Heart right ventricle (tissue), 16 donors: Measurements from ENCODE around the gene GLIPR1L2. TPM values are rescaled to one million over a fixed set of nuclear protein-coding genes. Genes with fewer than 3 reads are reported as not detected.

Source experiments
- ATAC-seq, 8 donors: fragments of 200-7000 bp; cut with Tn5 transposase; one replicate each; pipeline ENCODE4 v1.9.1; 2020; ENCODE audit warnings: mild to moderate bottlenecking in 8 of 8, moderate library complexity in 8 of 8, moderate number of reproducible peaks in 1 of 8
- DNase-seq, 2 donors: peaks; one replicate each; pipeline ENCODE4 v3.0.0-alpha.2; 2020
- H3K27ac ChIP-seq, 10 donors: fragments of 200-600 bp; sonication (generic) in 2 of 10; one replicate each; pipeline versions ENCODE4 v1.5.0 to v1.8.0; 2020 to 2022; ENCODE audit warnings: mild to moderate bottlenecking in 3 of 10
- H3K27me3 ChIP-seq, 7 donors: fragments of 200-600 bp; one replicate each; pipeline ENCODE4 v1.8.0; 2021 to 2022; ENCODE audit warnings: mild to moderate bottlenecking in 2 of 7
- H3K36me3 ChIP-seq, 9 donors: fragments of 200-600 bp; sonication (generic) in 1 of 9; one replicate each; pipeline versions ENCODE4 v1.5.0 to v1.8.0; 2020 to 2022; ENCODE audit warnings: mild to moderate bottlenecking in 2 of 9
- H3K4me1 ChIP-seq, 9 donors: fragments of 200-600 bp; sonication (generic) in 1 of 9; one replicate each; pipeline versions ENCODE4 v1.5.0 to v1.8.0; 2020 to 2022; ENCODE audit warnings: mild to moderate bottlenecking in 4 of 9
- H3K4me3 ChIP-seq, 10 donors: fragments of 200-600 bp; sonication (generic) in 2 of 10; one replicate each; pipeline versions ENCODE4 v1.5.0 to v1.8.0; 2020 to 2022; ENCODE audit warnings: mild to moderate bottlenecking in 7 of 10, moderate library complexity in 2 of 10
- H3K9me3 ChIP-seq, 11 donors: fragments of 200-600 bp in 10 of 11; sonication (generic) in 2 of 11; one replicate each; pipeline versions ENCODE4 v1.5.0 to v1.8.0; 2013 to 2022; ENCODE audit warnings: mild to moderate bottlenecking in 2 of 11, control low read depth in 1 of 11, moderate library complexity in 1 of 11
- WGBS, 2 donors: extraction: QIAGEN DNeasy Blood & Tissue Kit; methylation state at CpG; one replicate each; pipeline ENCODE4 v1.1.7; 2013; ENCODE audit warnings: inconsistent platforms in 1 of 2; 5-methylcytosine and 5-hydroxymethylcytosine counted together
- intact Hi-C, 10 donors: fragments of 100-400 bp; cut with DNase I; formaldehyde crosslinking; loops; one replicate each; pipeline versions ENCODE4 v1.11.1 to v1.14.2; 2022
- polyA plus RNA-seq, 2 donors: library from polyadenylated mRNA; stranded (reverse); fragments of 200-250 nt; gene quantifications; one replicate each; pipeline ENCODE4 v1.2.3, GENCODE V29; 2013
- total RNA-seq, 10 donors: library from RNA; stranded (reverse); fragmentation: NEBNext Ultra II Directional in 3 of 10; extraction: Animal tissue kit (Norgen Biotek cat#: 25700) in 3 of 10; gene quantifications; one replicate each; pipeline versions ENCODE4 v1.2.1 to v1.2.4, GENCODE V29; 2021 to 2023
- TF ChIP-seq, protein P1 (sequence below), 9 donors: fragments of 200-600 bp; sonication (generic) in 2 of 9; IDR thresholded peaks; one replicate each; pipeline versions ENCODE4 v1.5.0 to v1.8.0; 2021 to 2022; ENCODE audit warnings: antibody characterized with exemption in 9 of 9, mild to moderate bottlenecking in 5 of 9, moderate library complexity in 1 of 9
- donor health status: Arrhythmogenic right ventricular cardiomyopathy.
- donor health status: ischemic (EF 13 %, LVEDD 7.1; RV severe dilation, severe dysfunction).
- donor health status: healthy with polysubstance abuse.
- donor health status: DM: no; HTN: yes; CAD: no.
- donor health status: DM: no; HTN: no; CAD: no.
- donor health status: ischemic (EF 25% LVEDD 6.9; RV normal size, moderate dysfunction).
- donor health status: ischemic (EF 25% LVEDD 5.7; RV mildly dilated, moderate dysfunction).
- donor health status: healthy.
- donor health status: DM: yes; HTN: yes; CAD: no.
- donor health status: Ischemic cardiomyopathy.
- donor health status: ischemic (EF 35%, LVEDD 5.7; RV mildly dilated, moderate dysfunction).
- donor health status: nonischemic (EF 11% LVEDD 7.7; RV severe dilation, severe dysfunction).
- donor health status: DM: yes; HTN: yes; CAD: no.
- donor health status: PGD.
- donor health status: ischemic (EF 29% LVEDD 5.4; RV normal size, mild dysfunction).
- donor health status: nonischemic (EF 23%, LVEDD 6.1; RV moderate dilation, normal function).

The GLIPR1L2 gene
- total and polyA plus RNA-seq, 12 donors: 0.66 to 2.9 (median 1.3) TPM

DNA sequence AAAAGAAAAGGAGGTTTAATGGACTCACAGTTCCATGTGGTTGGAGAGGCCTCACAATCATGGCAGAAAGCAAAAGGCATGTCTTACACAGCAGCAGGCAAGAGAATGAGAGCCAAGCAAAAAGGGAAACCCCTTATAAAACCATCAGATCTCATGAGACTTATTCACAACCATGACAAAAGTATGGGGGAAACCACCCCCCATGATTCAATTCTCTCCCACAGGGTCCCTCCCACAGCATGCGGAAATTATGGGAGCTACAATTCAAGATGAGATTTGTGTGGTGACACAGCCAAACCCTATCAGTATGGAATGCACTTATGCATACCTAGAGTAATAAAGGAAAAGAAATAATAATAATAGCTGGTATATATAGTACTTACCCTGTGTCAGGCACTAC, 85.2 kb downstream of the GLIPR1L2 start:
- DNase-seq (no peak), ATAC-seq (no peak)
- 90 to 97% methylated on average over 1 of the region's 1 CpG for WGBS, 2 donors
- TF ChIP-seq, protein P1, sequence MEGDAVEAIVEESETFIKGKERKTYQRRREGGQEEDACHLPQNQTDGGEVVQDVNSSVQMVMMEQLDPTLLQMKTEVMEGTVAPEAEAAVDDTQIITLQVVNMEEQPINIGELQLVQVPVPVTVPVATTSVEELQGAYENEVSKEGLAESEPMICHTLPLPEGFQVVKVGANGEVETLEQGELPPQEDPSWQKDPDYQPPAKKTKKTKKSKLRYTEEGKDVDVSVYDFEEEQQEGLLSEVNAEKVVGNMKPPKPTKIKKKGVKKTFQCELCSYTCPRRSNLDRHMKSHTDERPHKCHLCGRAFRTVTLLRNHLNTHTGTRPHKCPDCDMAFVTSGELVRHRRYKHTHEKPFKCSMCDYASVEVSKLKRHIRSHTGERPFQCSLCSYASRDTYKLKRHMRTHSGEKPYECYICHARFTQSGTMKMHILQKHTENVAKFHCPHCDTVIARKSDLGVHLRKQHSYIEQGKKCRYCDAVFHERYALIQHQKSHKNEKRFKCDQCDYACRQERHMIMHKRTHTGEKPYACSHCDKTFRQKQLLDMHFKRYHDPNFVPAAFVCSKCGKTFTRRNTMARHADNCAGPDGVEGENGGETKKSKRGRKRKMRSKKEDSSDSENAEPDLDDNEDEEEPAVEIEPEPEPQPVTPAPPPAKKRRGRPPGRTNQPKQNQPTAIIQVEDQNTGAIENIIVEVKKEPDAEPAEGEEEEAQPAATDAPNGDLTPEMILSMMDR (IDR thresholded peaks at IDR 0.05): no peak
- intact Hi-C loops: no loop called here
- no peak overlapping the region for H3K27ac ChIP-seq
- H3K9me3 ChIP-seq: no peaks in the 10 kb centered on the region
- no peaks in the 10 kb centered on the region for H3K36me3 ChIP-seq
- peaks cover 0 to 54% (median 0%) of the 10 kb centered on the region in 9 donors for H3K4me1 ChIP-seq
- H3K4me3 ChIP-seq: no peak overlapping the region
- H3K27me3 ChIP-seq: no peaks in the 10 kb centered on the region

DNA sequence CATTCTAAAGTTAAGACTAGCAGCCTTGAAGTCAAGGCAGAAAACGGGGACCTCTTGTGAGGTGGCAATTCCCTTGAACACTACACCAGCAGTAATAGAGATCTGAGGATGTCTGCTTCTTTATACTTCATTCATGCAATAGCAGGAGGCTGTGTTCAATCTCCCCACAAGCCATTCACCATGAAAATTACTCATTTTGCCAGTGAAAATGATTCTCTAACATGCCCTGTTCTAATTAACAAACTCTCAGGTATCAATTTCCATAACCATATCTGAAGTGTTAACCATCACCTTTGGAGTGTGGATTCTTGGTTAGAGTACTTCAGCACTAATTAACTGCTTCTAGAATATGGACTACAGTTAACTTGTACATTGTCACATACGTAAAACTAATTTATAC, 86.2 kb downstream of the GLIPR1L2 start:
- H3K36me3 ChIP-seq: no peaks in the 10 kb centered on the region
- DNase-seq: no peak
- TF ChIP-seq, protein P1 (IDR thresholded peaks at IDR 0.05): no peak
- no peaks in the 10 kb centered on the region for H3K27me3 ChIP-seq
- H3K9me3 ChIP-seq: no peaks in the 10 kb centered on the region
- no peak for ATAC-seq
- no peak overlapping the region for H3K27ac ChIP-seq
- H3K4me3 ChIP-seq: no peak overlapping the region
- peaks cover 0 to 50% (median 0%) of the 10 kb centered on the region in 9 donors for H3K4me1 ChIP-seq
- 76 to 85% methylated on average over 2 of the region's 2 CpGs for WGBS, 2 donors
- intact Hi-C loops: no loop called here

DNA sequence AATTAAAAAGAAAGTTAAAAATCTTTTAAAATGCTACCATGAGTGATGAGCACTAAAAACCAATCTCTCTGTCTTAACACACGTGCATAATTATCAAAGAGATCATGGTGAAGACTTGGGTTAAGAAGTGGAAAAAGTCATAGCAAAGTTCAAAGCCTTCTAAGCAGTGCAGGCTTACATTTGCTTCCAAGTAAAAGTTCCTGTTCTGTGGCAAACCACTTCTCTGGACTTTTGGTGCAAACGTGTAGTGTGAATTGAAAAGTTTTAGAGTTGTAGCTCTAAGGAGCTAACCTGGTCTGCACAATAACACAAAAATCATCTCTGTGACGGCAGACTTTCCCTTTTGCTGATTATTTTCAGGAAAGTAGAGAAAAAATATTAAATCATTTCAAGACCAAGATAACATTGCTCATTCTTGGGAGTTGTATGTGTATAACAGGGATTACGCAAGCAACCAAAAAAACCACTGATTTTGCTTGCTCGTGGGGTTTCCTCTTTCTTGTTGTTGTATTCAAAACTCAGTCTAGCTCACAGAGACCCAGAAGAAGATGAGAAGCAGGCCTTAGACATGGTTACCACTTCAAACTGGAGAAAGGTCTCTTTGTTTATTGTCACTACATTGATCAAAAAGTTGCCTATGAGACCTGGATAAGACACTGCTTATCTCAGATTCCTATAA, 87.4 kb downstream of the GLIPR1L2 start:
- ATAC-seq: peak in 2 of 8 donors; percentile 35 to 36
- WGBS, 2 donors: 65 to 70% methylated on average over 5 of the region's 5 CpGs
- Histone ChIP-seq H3K4me1 (peaks cover 0 to 52% (median 0%) of the 10 kb centered on the region in 9 donors), H3K9me3 (no peaks in the 10 kb centered on the region), H3K36me3 (no peaks in the 10 kb centered on the region), H3K4me3 (no peak overlapping the region), H3K27me3 (no peaks in the 10 kb centered on the region), H3K27ac (peak overlapping the region in 3 of 10 donors; percentile 0 to 89 (median 59))
- DNase-seq: no peak
- intact Hi-C loops: loop anchor here in 1 of 10 donors (1.0 kb wide), 1 partner anchor 30 kb away; no protein-coding TSS in a partner anchor
- TF ChIP-seq, protein P1 (IDR thresholded peaks at IDR 0.05): no peak

DNA sequence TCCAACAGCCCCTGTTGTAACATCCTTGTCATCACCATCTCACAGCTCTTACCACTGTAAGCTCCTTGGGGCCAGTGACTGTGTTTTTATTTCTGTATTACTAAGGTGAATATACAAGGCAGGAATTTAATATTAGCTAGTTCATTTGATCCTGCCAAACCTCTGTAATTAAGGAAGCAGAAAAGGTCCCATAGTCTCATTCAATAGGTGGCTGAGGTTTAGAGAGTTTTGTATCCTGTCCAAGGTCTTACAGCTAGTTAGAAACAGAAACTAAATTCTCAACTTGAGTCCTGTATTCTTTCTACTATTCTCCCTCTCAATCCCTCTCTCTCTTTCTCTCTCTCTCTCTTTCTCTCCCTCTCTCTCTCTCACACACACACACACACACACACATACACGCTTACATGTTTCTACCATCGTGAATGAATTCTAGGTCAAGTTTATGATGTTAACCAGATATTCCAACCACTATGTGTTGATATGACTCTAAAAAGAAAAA, 89.1 kb downstream of the GLIPR1L2 start:
- Histone ChIP-seq H3K27me3 (no peaks in the 10 kb centered on the region), H3K9me3 (no peaks in the 10 kb centered on the region), H3K36me3 (no peaks in the 10 kb centered on the region), H3K4me1 (peaks cover 0 to 69% (median 0%) of the 10 kb centered on the region in 9 donors), H3K4me3 (peak overlapping the region in 9 of 10 donors; percentile 24 to 58 (median 48)), H3K27ac (peak overlapping the region in 8 of 10 donors; percentile 23 to 89 (median 58))
- intact Hi-C loops: loop anchor here in 4 of 10 donors (5.0 to 10.0 kb wide), 4 partner anchors 85 to 785 kb away; partner anchors contain the start of genes GLIPR1L2 (in 3 of the 4), CAPS2 (in 2 of the 4) and GLIPR1L1 (in 2 of the 4)
- WGBS, 2 donors: 16 to 40% methylated on average over 2 of the region's 2 CpGs
- DNase-seq (no peak), ATAC-seq (peak in 6 of 8 donors; percentile 21 to 50 (median 36))
- TF ChIP-seq, protein P1 (IDR thresholded peaks at IDR 0.05): no peak
